H9 (cell line): ENCODE measurements around the gene ANO10. TPM values are rescaled to one million over a fixed set of nuclear protein-coding genes. Genes with fewer than 3 reads are reported as not detected.

ENCODE experiments used
- DNase-seq: peaks from one replicate; pipeline ENCODE4 v3.0.0-alpha.2; 2017
- H2AFZ ChIP-seq: one replicate; pipeline ENCODE4 v1.6.1; 2013; ENCODE audit warnings: mild to moderate bottlenecking, low read length, control low read depth, moderate library complexity
- H2AK5ac ChIP-seq: 2 replicates; pipeline ENCODE4 v1.6.1; 2013; ENCODE audit warnings: low read length, control low read depth, mixed read lengths; ENCODE audit not compliant: insufficient read length
- H2BK120ac ChIP-seq: one replicate; pipeline ENCODE4 v1.6.1; 2013; ENCODE audit warnings: low read depth, mild to moderate bottlenecking, low read length, control low read depth, inconsistent platforms; ENCODE audit not compliant: poor library complexity, severe bottlenecking
- H2BK12ac ChIP-seq: 2 replicates; pipeline ENCODE4 v1.6.1; 2013; ENCODE audit warnings: low read length, control low read depth, mixed read lengths, low read depth; ENCODE audit not compliant: insufficient read length
- H2BK15ac ChIP-seq: 2 replicates; pipeline ENCODE4 v1.6.1; 2013; ENCODE audit warnings: low read depth, low read length, control low read depth
- H2BK20ac ChIP-seq: one replicate; pipeline ENCODE4 v1.6.1; 2013; ENCODE audit warnings: low read depth, mild to moderate bottlenecking, low read length, control low read depth, inconsistent platforms; ENCODE audit not compliant: poor library complexity, severe bottlenecking
- H2BK5ac ChIP-seq: 2 replicates; pipeline ENCODE4 v1.6.1; 2013; ENCODE audit warnings: low read length, control low read depth, mixed read lengths; ENCODE audit not compliant: insufficient read length
- H3K14ac ChIP-seq: 2 replicates; pipeline ENCODE4 v1.6.1; 2013; ENCODE audit warnings: low read length, control low read depth; ENCODE audit not compliant: insufficient read depth
- H3K18ac ChIP-seq: 2 replicates; pipeline ENCODE4 v1.6.1; 2013; ENCODE audit warnings: low read depth, mild to moderate bottlenecking, mixed read lengths, low read length, control low read depth; ENCODE audit not compliant: insufficient read length
- H3K23ac ChIP-seq: 2 replicates; pipeline ENCODE4 v1.6.1; 2013; ENCODE audit warnings: low read length, control low read depth, mixed read lengths, low read depth; ENCODE audit not compliant: insufficient read length
- H3K23me2 ChIP-seq: 2 replicates; pipeline ENCODE4 v1.6.1; 2013; ENCODE audit warnings: low read depth, mild to moderate bottlenecking, mixed read lengths, low read length, control low read depth; ENCODE audit not compliant: insufficient read length, poor library complexity, severe bottlenecking
- H3K27ac ChIP-seq: 2 replicates; pipeline ENCODE4 v1.5.1; 2013; ENCODE audit warnings: low read length, control low read depth, mixed read lengths, low read depth; ENCODE audit not compliant: insufficient read length
- H3K27me3 ChIP-seq: 2 replicates; pipeline ENCODE4 v1.6.1; 2013; ENCODE audit warnings: low read length, control low read depth, inconsistent platforms; ENCODE audit not compliant: insufficient read depth
- H3K4ac ChIP-seq: 2 replicates; pipeline ENCODE4 v1.6.1; 2013; ENCODE audit warnings: low read depth, mild to moderate bottlenecking, control low read depth, inconsistent platforms, low read length, moderate library complexity
- H3K4me1 ChIP-seq: 2 replicates; pipeline ENCODE4 v1.6.1; 2013; ENCODE audit warnings: low read length, control low read depth, inconsistent platforms; ENCODE audit not compliant: insufficient read depth
- H3K4me2 ChIP-seq: 2 replicates; pipeline ENCODE4 v1.6.1; 2013; ENCODE audit warnings: low read length, control low read depth, mixed read lengths; ENCODE audit not compliant: insufficient read length, insufficient read depth
- H3K56ac ChIP-seq: 2 replicates; pipeline ENCODE4 v1.6.1; 2013; ENCODE audit warnings: low read depth, mild to moderate bottlenecking, mixed read lengths, low read length, control low read depth; ENCODE audit not compliant: insufficient read length
- H3K79me1 ChIP-seq: 2 replicates; pipeline ENCODE4 v1.6.1; 2013; ENCODE audit warnings: low read depth, mild to moderate bottlenecking, moderate library complexity, low read length, control low read depth, inconsistent platforms; ENCODE audit not compliant: insufficient read depth, poor library complexity, severe bottlenecking
- H3K79me2 ChIP-seq: 2 replicates; pipeline ENCODE4 v1.6.1; 2013; ENCODE audit warnings: low read length, control low read depth, inconsistent platforms; ENCODE audit not compliant: insufficient read depth
- H3K9ac ChIP-seq: 2 replicates; pipeline ENCODE4 v1.6.1; 2013; ENCODE audit warnings: low read length, control low read depth, mixed read lengths; ENCODE audit not compliant: insufficient read length; ENCODE audit errors: extremely low read depth
- H3K9me3 ChIP-seq: one replicate; pipeline ENCODE4 v1.6.1; 2013; ENCODE audit warnings: low read depth, low read length, inconsistent platforms; ENCODE audit not compliant: control insufficient read depth
- H3T11ph ChIP-seq: one replicate; pipeline ENCODE4 v1.6.1; 2013; ENCODE audit warnings: mild to moderate bottlenecking, low read length, control low read depth, inconsistent platforms
- H4K20me1 ChIP-seq: one replicate; pipeline ENCODE4 v1.6.1; 2013; ENCODE audit not compliant: control insufficient read depth, insufficient read length, insufficient read depth
- H4K5ac ChIP-seq: 2 replicates; pipeline ENCODE4 v1.6.1; 2013; ENCODE audit warnings: low read depth, mild to moderate bottlenecking, mixed read lengths, low read length, control low read depth; ENCODE audit not compliant: insufficient read length
- H4K8ac ChIP-seq: replicated peaks from 2 replicates; pipeline ENCODE4 v1.6.1; 2013; ENCODE audit warnings: low read length, control low read depth, mixed read lengths, low read depth; ENCODE audit not compliant: insufficient read length
- H4K91ac ChIP-seq: 2 replicates; pipeline ENCODE4 v1.6.1; 2013; ENCODE audit warnings: low read depth, mild to moderate bottlenecking, moderate library complexity, mixed read lengths, low read length, control low read depth; ENCODE audit not compliant: insufficient read length
- H3K27ac Mint-ChIP-seq, 3 experiments: 2 replicates in 2 of 3; 3 replicates in 1 of 3; pipeline ENCODE4 v1.8.0; 2020 to 2021; ENCODE audit warnings: mixed read lengths in 3 of 3, mild to moderate bottlenecking in 1 of 3, moderate library complexity in 1 of 3
- H3K27me3 Mint-ChIP-seq: 2 replicates; pipeline ENCODE4 v1.8.0; 2021; ENCODE audit warnings: low read depth, mild to moderate bottlenecking, moderate library complexity, mixed read lengths
- H3K36me3 Mint-ChIP-seq, 3 experiments: 2 replicates in 2 of 3; 3 replicates in 1 of 3; pipeline ENCODE4 v1.8.0; 2020 to 2021; ENCODE audit warnings: low read depth in 3 of 3, mixed read lengths in 3 of 3; ENCODE audit not compliant: insufficient read depth in 1 of 3
- H3K4me1 Mint-ChIP-seq, 2 experiments: 2 replicates each; pipeline ENCODE4 v1.8.0; 2020; ENCODE audit warnings: mixed read lengths in 2 of 2
- H3K4me3 Mint-ChIP-seq, 2 experiments: 2 replicates in 1 of 2; 3 replicates in 1 of 2; pipeline ENCODE4 v1.8.0; 2020 to 2021; ENCODE audit warnings: mild to moderate bottlenecking in 2 of 2, mixed read lengths in 2 of 2, moderate library complexity in 1 of 2
- H3K9me3 Mint-ChIP-seq, 2 experiments: 2 replicates in 1 of 2; 3 replicates in 1 of 2; pipeline ENCODE4 v1.8.0; 2020; ENCODE audit warnings: mild to moderate bottlenecking in 2 of 2, mixed read lengths in 2 of 2, moderate library complexity in 1 of 2
- CTCF ChIP-seq: fragments of 200-600 bp; sonication (generic); conservative IDR thresholded peaks from 3 replicates; pipeline ENCODE4 v1.8.0; 2021; ENCODE audit warnings: antibody characterized with exemption, mild to moderate bottlenecking
- WGBS: extraction: QIAGEN DNeasy Blood & Tissue Kit; methylation state at CpG from one replicate; pipeline ENCODE4 v1.1.7; 2013; ENCODE audit warnings: missing lambda C conversion rate, low lambda C conversion rate, mixed read lengths; ENCODE audit not compliant: insufficient read length; ENCODE audit errors: extremely low coverage; 5-methylcytosine and 5-hydroxymethylcytosine counted together
- total RNA-seq: library from RNA; stranded (reverse); gene quantifications from 2 replicates; pipeline ENCODE4 v1.2.1, GENCODE V29; 2021

Gene ANO10
- total RNA-seq, 1 experiment from 2014 or later: 38.7 TPM

GRCh38 chr3:43499256-43499655, 122.6 kb downstream of the ANO10 start:
- H3K4me1 Mint-ChIP-seq: peaks cover 27 to 30% of the 10 kb centered on the region in 2 experiments
- Histone ChIP-seq H2BK20ac (no peak overlapping the region), H3K4ac (no peak overlapping the region), H3K4me2 (no peak overlapping the region), H3K23me2 (no peaks in the 10 kb centered on the region), H3K27me3 (no peaks in the 10 kb centered on the region), H3K56ac (no peak overlapping the region), H2BK12ac (no peak overlapping the region), H3T11ph (no peak overlapping the region), H2BK5ac (no peak overlapping the region), H3K27ac (no peak overlapping the region), H3K18ac (no peak overlapping the region), H4K5ac (no peak overlapping the region), H3K14ac (no peak overlapping the region), H4K8ac (no peak overlapping the region), H2BK120ac (no peak overlapping the region), H3K9ac (peak overlapping the region; percentile 13), H3K79me1 (no peaks in the 10 kb centered on the region), H3K4me1 (no peaks in the 10 kb centered on the region; the same call in 1 of the 2 replicates), H4K91ac (no peak overlapping the region), H2BK15ac (no peak overlapping the region), H3K23ac (no peak overlapping the region), H3K9me3 (no peaks in the 10 kb centered on the region), H4K20me1 (no peaks in the 10 kb centered on the region), H2AK5ac (no peak overlapping the region), H3K79me2 (no peaks in the 10 kb centered on the region), H2AFZ (no peak overlapping the region)
- TF ChIP-seq CTCF: no peak
- no peaks in the 10 kb centered on the region; a peak in 3 of 7 replicates for H3K36me3 Mint-ChIP-seq
- H3K9me3 Mint-ChIP-seq: no peaks in the 10 kb centered on the region
- DNase-seq: no peak
- peak overlapping the region in 1 of 3 experiments; percentile 12; a peak in 1 of 7 replicates for H3K27ac Mint-ChIP-seq
- H3K27me3 Mint-ChIP-seq: peaks cover 2% of the 10 kb centered on the region; the same call in 1 of the 2 replicates
- no CpG with 5 or more reads among the region's 1 CpG for WGBS
- H3K4me3 Mint-ChIP-seq: no peak overlapping the region
